Right lobe of liver (tissue), 6 donors: ENCODE results near the gene GPR119. TPM values are rescaled to one million over a fixed set of nuclear protein-coding genes. Genes with fewer than 3 reads are reported as not detected.

ENCODE experiments used
- ATAC-seq, 4 donors: fragments of 200-7000 bp; cut with Tn5 transposase; one replicate each; pipeline ENCODE4 v1.9.1; 2020; ENCODE audit warnings: mild to moderate bottlenecking in 4 of 4, moderate library complexity in 4 of 4
- DNase-seq, 3 donors: peaks; one replicate each; pipeline ENCODE4 v3.0.0-alpha.2; 2020
- H3K27ac ChIP-seq, 3 donors: fragments of 200-600 bp; one replicate each; pipeline ENCODE4 v1.8.0; 2022
- H3K27me3 ChIP-seq, 2 donors: fragments of 200-600 bp; one replicate each; pipeline ENCODE4 v1.8.0; 2022
- H3K36me3 ChIP-seq, 4 donors: fragments of 200-600 bp; sonication (generic) in 1 of 4; one replicate each; pipeline versions ENCODE4 v1.5.1 to v1.8.0; 2017 to 2022; ENCODE audit warnings: control low read depth in 1 of 4
- H3K4me1 ChIP-seq, 4 donors: fragments of 200-600 bp; sonication (generic) in 1 of 4; one replicate each; pipeline versions ENCODE4 v1.5.1 to v1.8.0; 2017 to 2022; ENCODE audit warnings: control low read depth in 1 of 4
- H3K4me3 ChIP-seq, 3 donors: fragments of 200-600 bp; one replicate each; pipeline ENCODE4 v1.8.0; 2022
- H3K9me3 ChIP-seq, 4 donors: fragments of 200-600 bp; sonication (generic) in 1 of 4; one replicate each; pipeline versions ENCODE4 v1.5.1 to v1.8.0; 2017 to 2022; ENCODE audit warnings: control low read depth in 1 of 4
- CTCF ChIP-seq, 4 donors: fragments of 200-600 bp in 3 of 4; fragments of 450-650 bp in 1 of 4; IDR thresholded peaks; one replicate each; pipeline versions ENCODE4 v1.5.1 to v1.8.0; 2016 to 2022; ENCODE audit warnings: antibody characterized with exemption in 4 of 4, mild to moderate bottlenecking in 2 of 4
- POLR2A ChIP-seq: fragments of 450-650 bp; IDR thresholded peaks from one replicate; pipeline ENCODE4 v1.6.1; 2017; ENCODE audit warnings: antibody characterized with exemption, mild to moderate bottlenecking
- WGBS: methylation state at CpG from one replicate; pipeline ENCODE4 v1.1.6; 2018; ENCODE audit warnings: low coverage, low lambda C conversion rate; ENCODE audit not compliant: insufficient coverage; ENCODE audit errors: missing lambda C conversion rate; 5-methylcytosine and 5-hydroxymethylcytosine counted together
- intact Hi-C, 2 donors: fragments of 100-400 bp; cut with DNase I; formaldehyde crosslinking; loops; one replicate each; pipeline versions ENCODE4 v1.11.2 to v1.14.1; 2022
- total RNA-seq, 6 experiments: library from RNA; depleted of rRNA in 2 of 6; stranded (reverse); fragments of >200 nt in 2 of 6; fragmentation: NEBNext Ultra II Directional in 3 of 6; extraction: Animal tissue kit (Norgen Biotek cat#: 25700) in 3 of 6; gene quantifications; one replicate each; pipeline versions ENCODE4 v1.1.0 to v1.2.4, GENCODE V29; 2016 to 2023
- donor health status: DM: no; HTN: yes; CAD: no.
- donor health status: DM: no; HTN: no; CAD: no.
- donor health status: DM: no; HTN: no; CAD: no.
- donor health status: DM: no; HTN: yes; CAD: no.
- donor health status: DM: no; HTN: yes; CAD: no.

The GPR119 gene
- total RNA-seq, 6 experiments from 2014 or later = not detected

GRCh38 chrX:130402208-130402684 is 16.8 kb upstream of the GPR119 start:
- TF ChIP-seq CTCF (IDR thresholded peaks at IDR 0.05) = no peak
- no peak for TF ChIP-seq POLR2A
- no peaks in the 10 kb centered on the region for H3K9me3 ChIP-seq
- H3K4me1 ChIP-seq = no peaks in the 10 kb centered on the region
- peak overlapping the region; percentile 62 to 68 (median 64) for H3K4me3 ChIP-seq
- ATAC-seq (no peak), DNase-seq (no peak)
- peaks cover 0 to 5% of the 10 kb centered on the region in 2 donors for H3K27me3 ChIP-seq
- peak overlapping the region in 2 of 3 donors; percentile 46 to 47 for H3K27ac ChIP-seq
- no peaks in the 10 kb centered on the region for H3K36me3 ChIP-seq
- intact Hi-C loops = no loop called here
- 20% methylated on average over 11 of the region's 13 CpGs for WGBS

GRCh38 chrX:130401415-130402207 is 16.1 kb upstream of the GPR119 start, which contains the start of gene RBMX2:
TSS of gene RBMX2 (plus strand) at chrX:130401987. CDS start at chrX:130402033, 46 bp downstream.
- intact Hi-C loops = no loop called here
- Histone ChIP-seq H3K27ac (peak within 1 kb of the TSS; percentile 46 to 49 (median 47)), H3K9me3 (no peaks in the 10 kb centered on the region), H3K4me3 (peak within 1 kb of the TSS; percentile 62 to 68 (median 64)), H3K4me1 (no peaks in the 10 kb centered on the region), H3K36me3 (no peaks in the 10 kb centered on the region), H3K27me3 (peaks cover 0 to 5% of the 10 kb centered on the region in 2 donors)
- ATAC-seq (peak; percentile 92 to 100 (median 98)), DNase-seq (peak; percentile 78 to 81 (median 80))
- TF ChIP-seq POLR2A (peak; percentile 37), CTCF (IDR thresholded peaks at IDR 0.05) (no peak)
- WGBS = 18% methylated on average over 16 of the region's 47 CpGs

GRCh38 chrX:130395341-130395740 is 9.9 kb upstream of the GPR119 start:
- Histone ChIP-seq H3K4me3 (no peak overlapping the region), H3K27ac (no peak overlapping the region), H3K27me3 (peaks cover 0 to 5% of the 10 kb centered on the region in 2 donors), H3K9me3 (no peaks in the 10 kb centered on the region), H3K36me3 (no peaks in the 10 kb centered on the region), H3K4me1 (no peaks in the 10 kb centered on the region)
- no peak for ATAC-seq
- intact Hi-C loops = loop anchor here in 1 of 2 donors (10.0 kb wide), 1 partner anchor 519 kb away; no protein-coding TSS in a partner anchor
- no peak for DNase-seq
- TF ChIP-seq POLR2A (no peak), CTCF (IDR thresholded peaks at IDR 0.05) (no peak)
- WGBS = 53% methylated on average over 6 of the region's 7 CpGs

GRCh38 chrX:130393451-130394074 is 8.1 kb upstream of the GPR119 start:
- Histone ChIP-seq H3K27me3 (peaks cover 0 to 5% of the 10 kb centered on the region in 2 donors), H3K27ac (no peak overlapping the region), H3K4me1 (no peaks in the 10 kb centered on the region), H3K4me3 (no peak overlapping the region), H3K36me3 (no peaks in the 10 kb centered on the region), H3K9me3 (no peaks in the 10 kb centered on the region)
- 33% methylated on average over 5 of the region's 5 CpGs for WGBS
- intact Hi-C loops = loop anchor here in 1 of 2 donors (10.0 kb wide), 1 partner anchor 521 kb away; no protein-coding TSS in a partner anchor
- peak; percentile 83 to 95 (median 94) for ATAC-seq
- no peak for TF ChIP-seq POLR2A
- peak; percentile 60 to 89 (median 73) for TF ChIP-seq CTCF (IDR thresholded peaks at IDR 0.05)
- DNase-seq = peak in 2 of 3 donors; percentile 45 to 48
